Mucosa of rectum (tissue), 2 donors: Measurements from ENCODE around the gene CASZ1.
A peak's percentile ranks its signal among the peaks of the same experiment; 100 is the strongest.

Experiments used
- H3K27ac ChIP-seq, 2 donors: one replicate each; pipeline ENCODE4 v1.7.0; 2013; ENCODE audit warnings: inconsistent platforms in 2 of 2, low read depth in 2 of 2, low read length in 2 of 2
- H3K27me3 ChIP-seq, 2 donors: one replicate each; pipeline ENCODE4 v1.7.0; 2013; ENCODE audit warnings: low read length in 2 of 2; ENCODE audit not compliant: control insufficient read depth in 2 of 2, insufficient read depth in 2 of 2
- H3K36me3 ChIP-seq, 2 donors: one replicate each; pipeline ENCODE4 v1.7.0; 2013; ENCODE audit warnings: low read length in 2 of 2; ENCODE audit not compliant: control insufficient read depth in 2 of 2, insufficient read depth in 2 of 2
- H3K4me1 ChIP-seq, 2 donors: one replicate each; pipeline ENCODE4 v1.7.0; 2013; ENCODE audit warnings: low read length in 2 of 2, mild to moderate bottlenecking in 1 of 2; ENCODE audit not compliant: control insufficient read depth in 2 of 2, insufficient read depth in 2 of 2
- H3K4me3 ChIP-seq, 2 donors: one replicate each; pipeline ENCODE4 v1.7.0; 2013; ENCODE audit warnings: low read length in 2 of 2
- H3K9ac ChIP-seq, 2 donors: one replicate each; pipeline ENCODE4 v1.7.0; 2013; ENCODE audit warnings: low read length in 2 of 2, low read depth in 1 of 2, mild to moderate bottlenecking in 1 of 2
- H3K9me3 ChIP-seq, 2 donors: one replicate each; pipeline ENCODE4 v1.7.0; 2013; ENCODE audit warnings: low read length in 2 of 2; ENCODE audit not compliant: control insufficient read depth in 2 of 2
- donor health status: healthy.
- donor health status: Normal muscosa, but diverticular disease.

Gene CASZ1

DNA sequence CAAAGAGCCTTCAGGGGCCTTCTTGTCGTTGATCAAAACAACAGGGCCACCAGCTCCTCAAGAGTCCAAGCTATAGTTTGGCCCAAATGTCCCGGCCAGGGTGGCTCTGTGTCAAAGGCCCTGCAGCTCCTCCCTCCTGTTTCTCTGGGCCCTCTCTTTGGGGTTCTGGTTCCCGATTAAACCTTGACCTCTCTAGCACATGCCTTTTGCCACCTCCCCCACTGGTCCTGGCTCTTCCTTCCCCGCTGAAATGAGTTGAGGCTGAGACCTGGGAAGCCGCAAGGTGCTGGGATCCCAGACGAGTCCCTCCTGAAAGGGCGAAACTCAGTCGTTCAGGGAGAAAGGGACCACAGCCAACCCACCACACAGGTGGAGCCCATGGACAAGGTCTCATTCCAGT is 56.9 kb downstream of the CASZ1 start:
- Histone ChIP-seq H3K4me3 (no peak overlapping the region), H3K4me1 (peaks cover 26 to 32% of the 10 kb centered on the region in 2 donors), H3K9ac (no peak overlapping the region), H3K27ac (no peak overlapping the region), H3K9me3 (no peaks in the 10 kb centered on the region), H3K27me3 (no peaks in the 10 kb centered on the region), H3K36me3 (no peaks in the 10 kb centered on the region)

DNA sequence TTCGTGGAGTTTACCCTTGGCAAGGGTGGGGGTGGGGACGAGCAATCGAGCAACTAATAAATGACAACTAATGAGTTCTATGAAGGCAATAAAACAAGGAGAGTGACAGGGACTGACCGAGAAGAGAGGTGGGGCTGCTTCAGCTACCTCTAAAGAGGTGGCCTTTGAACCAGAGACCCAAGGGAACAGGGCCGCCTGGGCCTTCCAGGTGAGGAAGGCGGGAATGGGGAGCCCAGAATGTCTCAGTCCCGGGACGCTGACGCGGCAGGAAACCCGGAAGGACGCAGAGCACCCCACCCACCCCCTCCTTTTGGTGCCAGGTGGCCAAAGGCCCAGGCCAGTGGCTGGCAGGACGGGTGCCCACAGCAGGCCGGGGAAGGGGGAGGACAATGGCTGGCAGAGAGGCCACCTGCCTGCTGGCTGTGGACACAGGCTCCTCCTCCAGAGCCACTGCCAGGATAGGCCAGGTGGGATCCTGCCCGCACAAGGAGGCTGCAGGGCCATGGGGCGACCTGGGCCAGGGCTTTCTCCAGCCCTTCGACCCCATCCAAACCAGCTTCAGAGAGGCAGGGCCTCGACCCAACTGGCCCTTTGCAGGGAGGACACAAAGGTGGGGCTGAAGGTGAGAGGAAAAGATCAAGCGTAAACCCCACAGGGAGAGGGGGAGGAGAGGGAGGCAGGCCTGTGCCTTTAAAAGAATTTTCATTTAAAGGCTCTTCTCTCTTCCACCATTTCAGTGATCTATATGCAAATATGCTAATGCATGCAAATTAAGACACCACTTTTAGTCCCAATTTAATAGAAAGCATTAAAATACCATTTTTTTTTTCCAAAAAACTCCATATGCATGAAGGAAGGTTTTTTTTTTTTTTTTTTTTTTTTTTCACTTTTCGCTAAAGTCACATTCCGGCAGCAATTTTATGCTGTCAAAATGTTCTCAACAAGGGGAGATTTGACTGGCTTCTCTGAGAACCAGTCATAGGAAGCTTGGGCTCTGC is 58.1 kb downstream of the CASZ1 start:
- Histone ChIP-seq H3K4me1 (peaks cover 29 to 32% of the 10 kb centered on the region in 2 donors), H3K27ac (peak overlapping the region; percentile 72 to 80)

GRCh38 chr1:10737651-10738050 is 58.8 kb downstream of the CASZ1 start:
- peak overlapping the region; percentile 72 to 80 for H3K27ac ChIP-seq
- peak overlapping the region in 1 of 2 donors; percentile 55 for H3K9ac ChIP-seq
- H3K4me3 ChIP-seq, result no peak overlapping the region
- H3K36me3 ChIP-seq, result no peaks in the 10 kb centered on the region
- no peaks in the 10 kb centered on the region for H3K27me3 ChIP-seq
- peaks cover 29 to 32% of the 10 kb centered on the region in 2 donors for H3K4me1 ChIP-seq
- H3K9me3 ChIP-seq, result no peaks in the 10 kb centered on the region

More for the DNA sequence above, 58.1 kb downstream of the CASZ1 start:
- Histone ChIP-seq H3K9me3 (no peaks in the 10 kb centered on the region), H3K27me3 (no peaks in the 10 kb centered on the region), H3K36me3 (no peaks in the 10 kb centered on the region), H3K9ac (peak overlapping the region in 1 of 2 donors; percentile 55), H3K4me3 (peak overlapping the region in 1 of 2 donors; percentile 3)

DNA sequence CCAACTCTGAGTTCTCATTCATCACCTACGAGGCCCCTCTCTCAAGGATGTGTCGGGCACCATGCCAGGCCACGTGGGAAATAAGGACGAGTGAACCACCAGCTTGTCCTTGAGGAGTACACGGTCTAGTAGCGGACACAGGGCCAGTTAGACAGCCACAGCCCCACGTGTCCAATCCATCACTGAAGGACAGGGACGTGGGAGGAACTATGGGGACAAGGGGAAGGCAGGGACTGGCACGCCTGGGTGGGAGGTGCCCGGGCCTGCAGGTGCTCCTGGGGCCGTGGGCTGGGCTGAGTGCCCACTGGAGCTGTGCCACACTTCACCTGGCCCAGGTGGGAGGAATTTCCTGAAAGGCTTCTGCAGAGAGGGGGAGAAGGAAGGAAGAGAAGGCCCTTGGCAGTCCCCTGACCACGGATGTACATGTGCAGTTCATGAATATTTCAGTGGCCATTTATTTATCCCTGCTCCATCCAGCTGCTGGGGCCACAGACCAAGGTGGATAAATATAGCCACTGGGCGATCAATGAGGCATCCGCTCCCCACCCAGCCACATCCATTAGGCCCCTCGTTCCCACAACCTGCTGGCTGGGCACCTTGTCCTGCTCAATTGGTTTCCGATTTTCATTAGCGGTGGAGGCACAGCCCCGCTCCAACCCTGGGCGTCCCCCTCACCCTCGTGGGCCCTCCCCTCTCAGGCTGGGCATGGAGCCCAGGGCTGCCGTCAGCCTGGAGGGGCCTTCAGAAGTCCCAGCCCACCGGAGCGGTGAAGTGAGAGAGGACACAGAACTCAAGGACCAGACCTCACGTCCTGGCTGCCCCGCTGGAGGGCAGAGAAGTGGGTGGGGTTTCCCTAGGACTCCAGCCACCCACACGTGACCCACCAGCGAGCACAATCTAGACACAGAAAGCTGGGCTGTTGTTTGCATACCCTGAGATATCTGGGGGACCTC is 59.5 kb downstream of the CASZ1 start:
- Histone ChIP-seq H3K27ac (peak overlapping the region in 1 of 2 donors; percentile 9), H3K36me3 (no peaks in the 10 kb centered on the region), H3K9ac (no peak overlapping the region), H3K4me1 (peaks cover 29 to 32% of the 10 kb centered on the region in 2 donors), H3K4me3 (no peak overlapping the region), H3K9me3 (no peaks in the 10 kb centered on the region), H3K27me3 (no peaks in the 10 kb centered on the region)

GRCh38 chr1:10735563-10736305 is 60.7 kb downstream of the CASZ1 start:
- Histone ChIP-seq H3K27me3 (no peaks in the 10 kb centered on the region), H3K36me3 (no peaks in the 10 kb centered on the region), H3K4me3 (no peak overlapping the region), H3K27ac (no peak overlapping the region), H3K9me3 (no peaks in the 10 kb centered on the region), H3K9ac (no peak overlapping the region), H3K4me1 (peaks cover 29 to 32% of the 10 kb centered on the region in 2 donors)

DNA sequence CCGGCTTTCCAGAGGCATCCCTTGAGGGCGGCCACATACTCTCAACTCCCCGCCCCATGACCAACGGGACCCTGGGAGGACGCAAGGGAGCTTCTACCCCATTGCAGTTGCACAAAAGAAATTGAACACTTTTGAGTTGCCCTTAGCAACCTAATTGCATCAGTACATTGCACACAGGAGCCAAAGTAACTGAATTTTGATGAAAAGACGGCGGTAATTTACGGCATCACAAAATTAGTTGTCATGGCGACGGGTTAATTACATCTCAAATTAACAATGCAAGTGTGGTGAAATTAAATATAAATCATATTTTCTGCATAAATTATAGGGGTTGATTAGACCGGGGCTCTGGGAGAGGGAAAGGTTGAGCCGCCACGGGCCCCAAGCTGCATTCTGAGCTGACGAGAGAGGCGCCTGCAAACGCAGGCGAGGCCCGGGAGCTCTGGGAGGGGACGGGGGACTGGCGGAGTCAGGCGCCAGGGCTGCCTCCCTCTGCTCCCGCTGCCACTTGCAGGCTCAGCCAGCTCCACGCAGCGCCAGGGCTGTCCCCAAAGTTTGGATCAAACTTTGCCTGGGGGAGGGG is 61.4 kb downstream of the CASZ1 start:
- Histone ChIP-seq H3K4me1 (peaks cover 29 to 32% of the 10 kb centered on the region in 2 donors), H3K27ac (no peak overlapping the region)

DNA sequence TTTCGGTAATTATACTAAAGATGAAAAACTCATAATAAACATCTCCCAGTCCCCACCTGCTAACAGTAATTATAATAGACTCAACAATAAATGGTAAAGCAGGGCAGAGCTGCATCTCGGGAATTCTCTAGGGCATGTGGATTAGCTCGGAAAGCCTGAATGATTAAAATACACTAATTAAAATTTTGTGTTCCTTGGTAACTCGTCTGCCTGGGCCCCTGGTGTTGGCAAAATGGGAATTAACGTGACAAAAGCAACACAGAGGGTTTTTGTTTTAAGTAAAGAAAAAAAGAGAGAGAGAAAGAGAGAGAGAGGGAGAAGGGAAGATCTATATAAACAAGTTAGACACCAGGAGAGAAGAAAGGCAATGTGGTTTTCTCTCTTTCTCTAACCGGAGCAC is 62.1 kb downstream of the CASZ1 start:
- Histone ChIP-seq H3K4me1 (peaks cover 26 to 32% of the 10 kb centered on the region in 2 donors), H3K4me3 (no peak overlapping the region), H3K9ac (no peak overlapping the region), H3K36me3 (no peaks in the 10 kb centered on the region), H3K9me3 (no peaks in the 10 kb centered on the region), H3K27me3 (no peaks in the 10 kb centered on the region), H3K27ac (no peak overlapping the region)

More for the DNA sequence above, 61.4 kb downstream of the CASZ1 start:
- H3K36me3 ChIP-seq, result no peaks in the 10 kb centered on the region
- no peak overlapping the region for H3K9ac ChIP-seq
- H3K4me3 ChIP-seq, result no peak overlapping the region
- H3K27me3 ChIP-seq, result no peaks in the 10 kb centered on the region
- H3K9me3 ChIP-seq, result no peaks in the 10 kb centered on the region

DNA sequence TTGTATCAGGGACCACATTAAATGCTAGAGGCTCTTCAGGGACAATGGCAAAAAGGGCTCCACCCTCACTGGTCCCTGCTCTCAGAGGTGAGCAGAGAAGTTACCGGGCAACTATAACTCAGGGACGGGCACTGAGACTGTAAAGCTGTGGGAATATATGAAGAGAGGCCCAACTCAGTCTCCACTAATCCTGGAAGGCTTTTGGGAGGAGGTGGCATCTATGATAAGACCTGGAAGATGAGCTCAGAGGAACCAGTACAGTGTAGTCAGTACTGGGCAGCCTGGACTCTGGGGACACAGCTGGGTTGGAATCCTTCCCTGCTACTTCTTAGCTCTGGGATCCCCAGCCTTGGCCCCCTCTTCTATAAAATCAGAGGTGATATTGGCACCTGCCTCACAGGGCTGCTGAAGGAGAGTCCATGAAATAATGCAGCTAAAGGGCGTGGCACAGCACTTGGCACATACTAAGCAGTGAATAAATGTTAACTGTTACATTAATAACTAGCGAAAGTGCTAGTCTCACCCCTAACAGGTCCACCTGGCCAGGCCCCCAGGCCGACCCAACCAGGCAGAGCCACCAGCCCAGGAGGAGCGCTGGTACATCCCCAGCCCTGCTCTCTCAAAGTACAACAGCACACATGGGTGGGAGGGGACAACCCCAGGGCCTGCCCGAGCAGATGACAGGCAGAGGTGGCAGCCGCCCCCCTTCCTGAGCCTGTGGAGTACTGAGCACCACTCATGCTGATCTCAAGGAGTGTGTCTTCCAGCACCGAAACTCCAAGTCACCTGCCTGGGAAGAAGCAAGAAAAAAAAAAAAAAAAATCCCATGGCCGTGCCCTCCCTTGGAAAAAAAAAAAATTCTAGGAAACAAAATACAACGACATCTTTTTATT is 62.7 kb downstream of the CASZ1 start:
- no peaks in the 10 kb centered on the region for H3K9me3 ChIP-seq
- no peaks in the 10 kb centered on the region for H3K27me3 ChIP-seq
- no peaks in the 10 kb centered on the region for H3K36me3 ChIP-seq
- no peak overlapping the region for H3K9ac ChIP-seq
- H3K4me3 ChIP-seq, result no peak overlapping the region
- no peak overlapping the region for H3K27ac ChIP-seq
- peaks cover 20 to 28% of the 10 kb centered on the region in 2 donors for H3K4me1 ChIP-seq
